Heart right ventricle (tissue), 16 donors: ENCODE results near the gene LAPTM5. TPM values are rescaled to one million over a fixed set of nuclear protein-coding genes. Genes with fewer than 3 reads are reported as not detected.

Experiments
- ATAC-seq, 8 donors: fragments of 200-7000 bp; cut with Tn5 transposase; one replicate each; pipeline ENCODE4 v1.9.1; 2020; ENCODE audit warnings: mild to moderate bottlenecking in 8 of 8, moderate library complexity in 8 of 8, moderate number of reproducible peaks in 1 of 8
- DNase-seq, 2 donors: peaks; one replicate each; pipeline ENCODE4 v3.0.0-alpha.2; 2020
- H3K27ac ChIP-seq, 10 donors: fragments of 200-600 bp; sonication (generic) in 2 of 10; one replicate each; pipeline versions ENCODE4 v1.5.0 to v1.8.0; 2020 to 2022; ENCODE audit warnings: mild to moderate bottlenecking in 3 of 10
- H3K27me3 ChIP-seq, 7 donors: fragments of 200-600 bp; one replicate each; pipeline ENCODE4 v1.8.0; 2021 to 2022; ENCODE audit warnings: mild to moderate bottlenecking in 2 of 7
- H3K36me3 ChIP-seq, 9 donors: fragments of 200-600 bp; sonication (generic) in 1 of 9; one replicate each; pipeline versions ENCODE4 v1.5.0 to v1.8.0; 2020 to 2022; ENCODE audit warnings: mild to moderate bottlenecking in 2 of 9
- H3K4me1 ChIP-seq, 9 donors: fragments of 200-600 bp; sonication (generic) in 1 of 9; one replicate each; pipeline versions ENCODE4 v1.5.0 to v1.8.0; 2020 to 2022; ENCODE audit warnings: mild to moderate bottlenecking in 4 of 9
- H3K4me3 ChIP-seq, 10 donors: fragments of 200-600 bp; sonication (generic) in 2 of 10; one replicate each; pipeline versions ENCODE4 v1.5.0 to v1.8.0; 2020 to 2022; ENCODE audit warnings: mild to moderate bottlenecking in 7 of 10, moderate library complexity in 2 of 10
- H3K9me3 ChIP-seq, 11 donors: fragments of 200-600 bp in 10 of 11; sonication (generic) in 2 of 11; one replicate each; pipeline versions ENCODE4 v1.5.0 to v1.8.0; 2013 to 2022; ENCODE audit warnings: mild to moderate bottlenecking in 2 of 11, control low read depth in 1 of 11, moderate library complexity in 1 of 11
- WGBS, 2 donors: extraction: QIAGEN DNeasy Blood & Tissue Kit; methylation state at CpG; one replicate each; pipeline ENCODE4 v1.1.7; 2013; ENCODE audit warnings: inconsistent platforms in 1 of 2; 5-methylcytosine and 5-hydroxymethylcytosine counted together
- intact Hi-C, 10 donors: fragments of 100-400 bp; cut with DNase I; formaldehyde crosslinking; loops; one replicate each; pipeline versions ENCODE4 v1.11.1 to v1.14.2; 2022
- microRNA-seq, 2 donors: library from miRNA; unstranded; fragments of <30 nt; microRNA quantifications; one replicate each; pipeline ENCODE4 v1.2.0, GENCODE V29; 2021
- polyA plus RNA-seq, 2 donors: library from polyadenylated mRNA; stranded (reverse); fragments of 200-250 nt; gene quantifications; one replicate each; pipeline ENCODE4 v1.2.3, GENCODE V29; 2013
- total RNA-seq, 10 donors: library from RNA; stranded (reverse); fragmentation: NEBNext Ultra II Directional in 3 of 10; extraction: Animal tissue kit (Norgen Biotek cat#: 25700) in 3 of 10; gene quantifications; one replicate each; pipeline versions ENCODE4 v1.2.1 to v1.2.4, GENCODE V29; 2021 to 2023
- TF ChIP-seq, protein P1 (sequence below), 9 donors: fragments of 200-600 bp; sonication (generic) in 2 of 9; IDR thresholded peaks; one replicate each; pipeline versions ENCODE4 v1.5.0 to v1.8.0; 2021 to 2022; ENCODE audit warnings: antibody characterized with exemption in 9 of 9, mild to moderate bottlenecking in 5 of 9, moderate library complexity in 1 of 9
- donor health status: Arrhythmogenic right ventricular cardiomyopathy.
- donor health status: ischemic (EF 13 %, LVEDD 7.1; RV severe dilation, severe dysfunction).
- donor health status: healthy with polysubstance abuse.
- donor health status: DM: no; HTN: yes; CAD: no.
- donor health status: DM: no; HTN: no; CAD: no.
- donor health status: ischemic (EF 25% LVEDD 6.9; RV normal size, moderate dysfunction).
- donor health status: ischemic (EF 25% LVEDD 5.7; RV mildly dilated, moderate dysfunction).
- donor health status: healthy.
- donor health status: DM: yes; HTN: yes; CAD: no.
- donor health status: Ischemic cardiomyopathy.
- donor health status: ischemic (EF 35%, LVEDD 5.7; RV mildly dilated, moderate dysfunction).
- donor health status: nonischemic (EF 11% LVEDD 7.7; RV severe dilation, severe dysfunction).
- donor health status: DM: yes; HTN: yes; CAD: no.
- donor health status: PGD.
- donor health status: ischemic (EF 29% LVEDD 5.4; RV normal size, mild dysfunction).
- donor health status: nonischemic (EF 23%, LVEDD 6.1; RV moderate dilation, normal function).

The LAPTM5 gene
- total and polyA plus RNA-seq, 12 donors, result 5.9 to 114 (median 13.9) TPM

DNA sequence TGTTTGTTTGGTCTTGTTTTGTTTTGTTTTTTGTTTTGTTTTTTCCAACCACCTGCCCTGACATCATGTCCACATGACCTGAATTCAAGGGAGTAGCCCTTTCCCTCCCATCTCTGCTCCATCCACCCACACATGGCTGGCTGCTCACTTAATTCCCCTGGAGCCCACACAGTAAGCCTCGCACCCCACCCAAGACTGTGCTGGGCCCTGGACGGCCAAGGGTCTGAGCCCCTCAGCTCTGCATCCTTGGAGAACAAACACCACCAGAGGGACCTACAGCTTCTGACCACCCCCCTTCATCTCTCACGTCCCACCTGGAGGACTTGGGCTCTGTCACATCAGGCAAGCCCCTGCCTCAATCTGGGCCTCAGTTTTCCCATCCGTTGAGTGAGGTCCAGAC lies 73.3 kb downstream of the LAPTM5 start:
- Histone ChIP-seq H3K36me3 (no peaks in the 10 kb centered on the region), H3K27me3 (peaks cover 0 to 74% (median 55%) of the 10 kb centered on the region in 7 donors), H3K4me3 (no peak overlapping the region), H3K9me3 (no peaks in the 10 kb centered on the region), H3K4me1 (peaks cover 0 to 18% (median 0%) of the 10 kb centered on the region in 9 donors), H3K27ac (no peak overlapping the region)
- TF ChIP-seq, protein P1, sequence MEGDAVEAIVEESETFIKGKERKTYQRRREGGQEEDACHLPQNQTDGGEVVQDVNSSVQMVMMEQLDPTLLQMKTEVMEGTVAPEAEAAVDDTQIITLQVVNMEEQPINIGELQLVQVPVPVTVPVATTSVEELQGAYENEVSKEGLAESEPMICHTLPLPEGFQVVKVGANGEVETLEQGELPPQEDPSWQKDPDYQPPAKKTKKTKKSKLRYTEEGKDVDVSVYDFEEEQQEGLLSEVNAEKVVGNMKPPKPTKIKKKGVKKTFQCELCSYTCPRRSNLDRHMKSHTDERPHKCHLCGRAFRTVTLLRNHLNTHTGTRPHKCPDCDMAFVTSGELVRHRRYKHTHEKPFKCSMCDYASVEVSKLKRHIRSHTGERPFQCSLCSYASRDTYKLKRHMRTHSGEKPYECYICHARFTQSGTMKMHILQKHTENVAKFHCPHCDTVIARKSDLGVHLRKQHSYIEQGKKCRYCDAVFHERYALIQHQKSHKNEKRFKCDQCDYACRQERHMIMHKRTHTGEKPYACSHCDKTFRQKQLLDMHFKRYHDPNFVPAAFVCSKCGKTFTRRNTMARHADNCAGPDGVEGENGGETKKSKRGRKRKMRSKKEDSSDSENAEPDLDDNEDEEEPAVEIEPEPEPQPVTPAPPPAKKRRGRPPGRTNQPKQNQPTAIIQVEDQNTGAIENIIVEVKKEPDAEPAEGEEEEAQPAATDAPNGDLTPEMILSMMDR (IDR thresholded peaks at IDR 0.05), result no peak
- ATAC-seq (no peak), DNase-seq (no peak)
- intact Hi-C loops, result loop anchor here in 1 of 10 donors (10.0 kb wide), 1 partner anchor 159 kb away; no protein-coding TSS in a partner anchor
- 80 to 83% methylated on average over 4 of the region's 4 CpGs for WGBS, 2 donors

DNA sequence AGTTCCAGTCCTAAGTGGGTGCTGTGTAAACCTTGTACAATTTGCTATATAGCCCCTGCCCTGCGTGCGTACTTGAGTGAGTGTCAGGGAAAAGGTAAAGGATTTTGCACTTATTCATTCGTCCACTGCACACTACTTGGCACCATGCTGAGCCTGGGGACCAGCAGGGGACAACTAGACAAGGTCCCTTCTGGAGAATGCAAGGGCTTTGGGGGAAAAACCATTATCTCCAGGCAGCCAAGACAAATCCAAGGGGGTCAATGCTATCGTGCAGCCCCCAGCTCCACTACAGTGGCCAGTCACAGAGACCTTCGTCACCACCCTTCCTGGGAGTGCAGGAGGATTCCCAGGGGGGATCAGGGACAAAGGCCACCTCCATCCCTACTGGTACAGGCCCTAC lies 73.9 kb downstream of the LAPTM5 start:
- no peak for ATAC-seq
- TF ChIP-seq, protein P1 (IDR thresholded peaks at IDR 0.05), result no peak
- WGBS, 2 donors, result 68 to 83% methylated on average over 5 of the region's 5 CpGs
- Histone ChIP-seq H3K27me3 (peaks cover 0 to 74% (median 53%) of the 10 kb centered on the region in 7 donors), H3K4me1 (peaks cover 0 to 18% (median 0%) of the 10 kb centered on the region in 9 donors), H3K36me3 (no peaks in the 10 kb centered on the region), H3K27ac (no peak overlapping the region), H3K9me3 (no peaks in the 10 kb centered on the region), H3K4me3 (no peak overlapping the region)
- no peak for DNase-seq
- intact Hi-C loops, result loop anchor here in 1 of 10 donors (10.0 kb wide), 1 partner anchor 159 kb away; no protein-coding TSS in a partner anchor

Small RNA genes within 50 kb of the gene (microRNA-seq; reads per million reads assigned to microRNA genes)
- 0 reads per million in 2 donors for gene MIR4420

Other genes starting within 250 kb of the LAPTM5 start
- not detected for gene MATN1, start 34.2 kb downstream of the LAPTM5 start, total RNA-seq
- not detected for gene MATN1, start 34.2 kb downstream of the LAPTM5 start, polyA plus RNA-seq
- 10 to 100 TPM; 17.9 to 57.7 (median 22.1) TPM for gene SDC3, start 151.0 kb upstream of the LAPTM5 start, total RNA-seq
- gene SDC3, start 151.0 kb upstream of the LAPTM5 start, polyA plus RNA-seq, result 10 to 100 TPM; 13.1 to 22.2 TPM